ENCODE measurements around the gene KRT3.
"Not testable (repeated sequence)": the region's sequence is repeated elsewhere in the genome, so short reads cannot be mapped to it uniquely, and the experiment has no call there.

KRT3 gene

GRCh38 chr12:52777566-52777965 lies 18.4 kb downstream of the KRT3 start:
- no peak for DNase-seq

- DNase-seq: no peak
Observed at GRCh38 chr12:52776913-52777395, 19.0 kb downstream of the KRT3 start, which contains the start of gene KRT76. Gene KRT76 (minus strand): TSS chr12:52777345. CDS start chr12:52777291, 54 bp downstream.

GRCh38 chr12:52776435-52776834 lies 19.5 kb downstream of the KRT3 start:
- no peak for DNase-seq

GRCh38 chr12:52774629-52775250 lies 21.2 kb downstream of the KRT3 start:
- DNase-seq: no peak

GRCh38 chr12:52772772-52773171 lies 23.1 kb downstream of the KRT3 start:
- DNase-seq: no peak

- DNase-seq: no peak
Observed at GRCh38 chr12:52772188-52772587, 23.7 kb downstream of the KRT3 start.

- no peak for DNase-seq
Observed at GRCh38 chr12:52771505-52771904, 24.4 kb downstream of the KRT3 start.

GRCh38 chr12:52771088-52771487 lies 24.8 kb downstream of the KRT3 start:
- no peak for DNase-seq

GRCh38 chr12:52769946-52770345 lies 26.0 kb downstream of the KRT3 start:
- DNase-seq: no peak

GRCh38 chr12:52769354-52769753 lies 26.6 kb downstream of the KRT3 start:
- DNase-seq: no peak

GRCh38 chr12:52768479-52769200 lies 27.3 kb downstream of the KRT3 start:
- DNase-seq: no peak

GRCh38 chr12:52767427-52767826 lies 28.5 kb downstream of the KRT3 start:
- no peak for DNase-seq

GRCh38 chr12:52767020-52767379 lies 28.9 kb downstream of the KRT3 start:
- DNase-seq: no peak

GRCh38 chr12:52766351-52767019 lies 29.4 kb downstream of the KRT3 start:
- DNase-seq: no peak

GRCh38 chr12:52765702-52766101 lies 30.2 kb downstream of the KRT3 start:
- no peak for DNase-seq

- DNase-seq: no peak
Observed at GRCh38 chr12:52763991-52764390, 31.9 kb downstream of the KRT3 start.

GRCh38 chr12:52763036-52763659 lies 32.8 kb downstream of the KRT3 start:
- DNase-seq: no peak

GRCh38 chr12:52761802-52762201 lies 34.1 kb downstream of the KRT3 start:
- DNase-seq: no peak

- DNase-seq: not testable (repeated sequence)
Observed at GRCh38 chr12:52761218-52761617, 34.7 kb downstream of the KRT3 start.

GRCh38 chr12:52760623-52761022 lies 35.3 kb downstream of the KRT3 start:
- DNase-seq: no peak

GRCh38 chr12:52759695-52760094 lies 36.2 kb downstream of the KRT3 start:
- no peak for DNase-seq

- no peak for DNase-seq
Observed at GRCh38 chr12:52759218-52759617, 36.7 kb downstream of the KRT3 start.

- DNase-seq: no peak
Observed at GRCh38 chr12:52757449-52758176, 38.3 kb downstream of the KRT3 start.

Measured in activated CD4-positive, alpha-beta T cell treated with anti-CD3 and anti-CD28 coated beads, Interleukin-2, amount 50 U/mL, for 4 hours (primary cell).